PFSK-1 (cell line): Measurements from ENCODE around the gene CLDN10.

Experiments used
- POLR2AphosphoS5 ChIP-seq: IDR thresholded peaks from 2 replicates; pipeline ENCODE4 v1.6.1; 2012; ENCODE audit warnings: low read depth, mild to moderate bottlenecking, control low read depth, low read length, moderate library complexity
- REST ChIP-seq, 2 experiments: IDR thresholded peaks; 2 replicates each; pipeline versions ENCODE4 v1.6.1 to v1.8.0; 2011 to 2012; ENCODE audit warnings: low read depth in 2 of 2, low read length in 2 of 2, control low read depth in 1 of 2, inconsistent platforms in 1 of 2, mild to moderate bottlenecking in 1 of 2, moderate library complexity in 1 of 2; ENCODE audit not compliant: insufficient read depth in 1 of 2
- TAF1 ChIP-seq: IDR thresholded peaks from 2 replicates; pipeline ENCODE4 v1.6.1; 2012; ENCODE audit warnings: low read length, control low read depth, borderline replicate concordance; ENCODE audit not compliant: insufficient read depth

GRCh38 chr13:95564091-95564490 lies 11.6 kb downstream of the CLDN10 start:
- TF ChIP-seq POLR2AphosphoS5 (no peak), REST (IDR thresholded peaks at IDR 0.05; ENCODE audit: insufficient read depth in 1 of 2, low read depth in 2 of 2, low read length in 2 of 2) (no peak), TAF1 (no peak)
